GM13977 (cell line): ENCODE measurements around the gene PRKCI.

Experiments
- DNase-seq: peaks from one replicate; pipeline ENCODE4 v3.0.0; 2012; ENCODE audit warnings: low spot score
- CTCF ChIP-seq: IDR thresholded peaks from 2 replicates; pipeline ENCODE4 v1.5.1; 2012; ENCODE audit warnings: mild to moderate bottlenecking, control low read depth; ENCODE audit not compliant: insufficient read depth; ENCODE audit errors: extremely low read depth, missing control alignments
- in situ Hi-C: fragments of 300-500 bp; cut with MboI; formaldehyde crosslinking; loops from one replicate; pipeline ENCODE4 v1.12.0; 2022; ENCODE audit warnings: low sequenced_read_pairs, low pct_unique_long_range_greater_than_20kb, mixed read lengths, inconsistent platforms; ENCODE audit not compliant: unreplicated experiment

The PRKCI gene

GRCh38 chr3:170346481-170347392 lies 124.5 kb downstream of the PRKCI start:
- in situ Hi-C loops = no loop called here
- TF ChIP-seq CTCF = no peak
- no peak for DNase-seq

- no peak for TF ChIP-seq CTCF
- DNase-seq = no peak
- in situ Hi-C loops = no loop called here
Observed at GRCh38 chr3:170350515-170351413, 128.5 kb downstream of the PRKCI start.

GRCh38 chr3:170352936-170353335 lies 130.7 kb downstream of the PRKCI start:
- TF ChIP-seq CTCF = no peak
- in situ Hi-C loops = no loop called here
- DNase-seq = peak; percentile 42

- in situ Hi-C loops = no loop called here
- DNase-seq = no peak
Observed at GRCh38 chr3:170353485-170353884, 131.3 kb downstream of the PRKCI start.

GRCh38 chr3:170354760-170355159 lies 132.5 kb downstream of the PRKCI start:
- in situ Hi-C loops = no loop called here
- no peak for DNase-seq
- TF ChIP-seq CTCF = no peak

More at GRCh38 chr3:170353485-170353884, 131.3 kb downstream of the PRKCI start:
- TF ChIP-seq CTCF = no peak
